SK-N-SH (cell line): ENCODE results near the gene IL2RG. TPM values are rescaled to one million over a fixed set of nuclear protein-coding genes. Genes with fewer than 3 reads are reported as not detected.

Experiments
- CTCF ChIA-PET: fragments of 300-600, 350-600 bp; formaldehyde crosslinking; extraction: SDS; loops from one replicate; lab custom pipeline; 2021; lab: Yijun Ruan, JAX
- POLR2A ChIA-PET: fragments of 350-600 bp; sonication (Branson Sonifier 250); formaldehyde crosslinking; extraction: SDS; loops from one replicate; lab custom pipeline; 2020; ENCODE audit warnings: antibody characterized with exemption, inconsistent platforms; lab: Yijun Ruan, JAX
- DNase-seq: peaks from one replicate; pipeline ENCODE4 v3.0.0; 2012
- H2AFZ ChIP-seq: fragments of 200-600 bp; sonication (generic); 2 replicates; pipeline ENCODE4 v1.8.1; 2016; ENCODE audit warnings: antibody characterized with exemption, mild to moderate bottlenecking, low read depth
- H3F3A ChIP-seq: fragments of 200-600 bp; sonication (generic); replicated peaks from 2 replicates; pipeline ENCODE3; 2016; ENCODE audit warnings: antibody characterized with exemption, mild to moderate bottlenecking; ENCODE audit not compliant: insufficient read depth
- H3K27ac ChIP-seq, 2 experiments: fragments of 200-500 bp in 1 of 2; fragments of 200-600 bp in 1 of 2; sonication (Bioruptor generic) in 1 of 2; sonication (generic), shearing (Covaris generic) in 1 of 2; 2 replicates each; pipeline versions ENCODE4 v1.5.1 to v1.6.1; 2014 to 2016; ENCODE audit warnings: low read depth in 2 of 2, inconsistent platforms in 1 of 2, low read length in 1 of 2, mild to moderate bottlenecking in 1 of 2, mixed read lengths in 1 of 2
- H3K27me3 ChIP-seq: fragments of 200-600 bp; sonication (generic), shearing (Covaris generic); 2 replicates; pipeline ENCODE4 v1.6.1; 2016; ENCODE audit warnings: mixed run types; ENCODE audit not compliant: insufficient read depth
- H3K36me3 ChIP-seq, 2 experiments: fragments of 200-500 bp in 1 of 2; fragments of 200-600 bp in 1 of 2; sonication (Bioruptor generic) in 1 of 2; sonication (generic) in 1 of 2; replicated peaks in 1 of 2; 2 replicates each; pipeline versions ENCODE3 to v1.5.1; 2014 to 2016; ENCODE audit warnings: low read length in 1 of 2, mild to moderate bottlenecking in 1 of 2; ENCODE audit not compliant: insufficient read depth in 2 of 2, control insufficient read depth in 1 of 2
- H3K4me1 ChIP-seq, 2 experiments: fragments of 200-500 bp in 1 of 2; fragments of 200-600 bp in 1 of 2; sonication (Bioruptor generic) in 1 of 2; sonication (generic), shearing (Covaris generic) in 1 of 2; 2 replicates each; pipeline versions ENCODE4 v1.5.1 to v1.6.1; 2014 to 2016; ENCODE audit warnings: low read depth in 1 of 2, low read length in 1 of 2, mixed run types in 1 of 2; ENCODE audit not compliant: insufficient read depth in 2 of 2, control insufficient read depth in 1 of 2
- H3K4me2 ChIP-seq: fragments of 200-600 bp; sonication (generic), shearing (Covaris generic); 2 replicates; pipeline ENCODE4 v1.6.1; 2017; ENCODE audit warnings: mixed run types
- H3K4me3 ChIP-seq, 2 experiments: fragments of 200-500 bp in 1 of 2; fragments of 200-600 bp in 1 of 2; sonication (Bioruptor generic) in 1 of 2; sonication (generic), shearing (Covaris generic) in 1 of 2; 2 replicates each; pipeline versions ENCODE4 v1.5.1 to v1.8.1; 2014 to 2016; ENCODE audit warnings: low read depth in 2 of 2, inconsistent platforms in 1 of 2, low read length in 1 of 2, mild to moderate bottlenecking in 1 of 2, mixed read lengths in 1 of 2, moderate library complexity in 1 of 2
- H3K79me2 ChIP-seq: fragments of 200-600 bp; sonication (generic); 2 replicates; pipeline ENCODE4 v1.8.1; 2017; ENCODE audit warnings: mild to moderate bottlenecking; ENCODE audit not compliant: insufficient read depth
- H3K9ac ChIP-seq: fragments of 200-600 bp; sonication (generic); 2 replicates; pipeline ENCODE4 v1.6.1; 2017; ENCODE audit warnings: mixed run types
- H3K9me2 ChIP-seq: fragments of 200-600 bp; sonication (generic); 2 replicates; pipeline ENCODE4 v1.6.1; 2017; ENCODE audit warnings: mixed run types
- H3K9me3 ChIP-seq: fragments of 200-600 bp; sonication (generic); 2 replicates; pipeline ENCODE4 v1.6.1; 2017; ENCODE audit warnings: mixed run types, mild to moderate bottlenecking, moderate library complexity
- H4K20me1 ChIP-seq: fragments of 200-600 bp; sonication (generic); 2 replicates; pipeline ENCODE4 v1.6.1; 2017; ENCODE audit warnings: mild to moderate bottlenecking, mixed run types; ENCODE audit not compliant: insufficient read depth
- EZH2phosphoT487 ChIP-seq: fragments of 200-600 bp; sonication (generic); IDR thresholded peaks from 2 replicates; pipeline ENCODE4 v1.6.1; 2017; ENCODE audit warnings: low read depth, mixed run types, mild to moderate bottlenecking, antibody characterized with exemption, moderate library complexity, borderline replicate concordance
- GABPA ChIP-seq: IDR thresholded peaks from 2 replicates; pipeline ENCODE4 v1.4.0; 2012; ENCODE audit warnings: low read depth, mild to moderate bottlenecking
- GATA2 ChIP-seq: sonication (generic); formaldehyde crosslinking; IDR thresholded peaks from 2 replicates; pipeline ENCODE4 v1.5.0; 2020; ENCODE audit warnings: mild to moderate bottlenecking, missing genetic modification reagents
- JUND ChIP-seq: IDR thresholded peaks from 2 replicates; pipeline ENCODE4 v1.4.0; 2012
- MEF2A ChIP-seq: IDR thresholded peaks from 2 replicates; pipeline ENCODE4 v1.4.0; 2012; ENCODE audit warnings: low read depth, borderline replicate concordance
- MXI1 ChIP-seq: IDR thresholded peaks from 2 replicates; pipeline ENCODE4 v1.6.1; 2012; ENCODE audit warnings: mild to moderate bottlenecking, low read depth, low read length, improper control_type of control experiment
- NFIC ChIP-seq: IDR thresholded peaks from 2 replicates; pipeline ENCODE4 v1.4.0; 2012; ENCODE audit warnings: borderline replicate concordance
- NRF1 ChIP-seq: IDR thresholded peaks from 2 replicates; pipeline ENCODE4 v1.6.1; 2012; ENCODE audit warnings: low read depth, mild to moderate bottlenecking, low read length
- RAD21 ChIP-seq: IDR thresholded peaks from 2 replicates; pipeline ENCODE4 v1.6.1; 2012; ENCODE audit warnings: mild to moderate bottlenecking, low read length
- RCOR1 ChIP-seq: fragments of 150-350 bp; IDR thresholded peaks from 2 replicates; pipeline ENCODE4 v1.6.1; 2017; ENCODE audit warnings: antibody characterized with exemption, low read length
- RFX5 ChIP-seq: IDR thresholded peaks from 2 replicates; pipeline ENCODE4 v1.6.1; 2012; ENCODE audit warnings: mild to moderate bottlenecking, improper control_type of control experiment, low read length
- RXRA ChIP-seq: IDR thresholded peaks from 2 replicates; pipeline ENCODE4 v1.4.0; 2012; ENCODE audit warnings: low read depth, mild to moderate bottlenecking, borderline replicate concordance
- SIN3A ChIP-seq: IDR thresholded peaks from 2 replicates; pipeline ENCODE4 v1.6.1; 2012; ENCODE audit warnings: low read depth, mild to moderate bottlenecking, low read length, moderate library complexity, borderline replicate concordance
- SMC3 ChIP-seq: IDR thresholded peaks from 2 replicates; pipeline ENCODE4 v1.6.1; 2012; ENCODE audit warnings: low read depth, low read length, improper control_type of control experiment
- TCF12 ChIP-seq: IDR thresholded peaks from 2 replicates; pipeline ENCODE4 v1.4.0; 2012
- YY1 ChIP-seq: IDR thresholded peaks from 2 replicates; pipeline ENCODE4 v1.4.0; 2012; ENCODE audit warnings: low read depth, mild to moderate bottlenecking
- WGBS: methylation state at CpG from one replicate; pipeline ENCODE4 v1.1.6; 2017; ENCODE audit warnings: low lambda C conversion rate; 5-methylcytosine and 5-hydroxymethylcytosine counted together
- polyA plus RNA-seq, 3 experiments: library from polyadenylated mRNA; depleted of rRNA; stranded (reverse); fragments of >200 nt; gene quantifications; 2 replicates each; pipeline ENCODE4 v1.2.3, GENCODE V29; 2012
- TF ChIP-seq, protein P1 (sequence below): IDR thresholded peaks from 2 replicates; pipeline ENCODE4 v1.4.0; 2012; ENCODE audit warnings: low read depth, borderline replicate concordance
- TF ChIP-seq, protein P2 (sequence below): fragments of 150-350 bp; IDR thresholded peaks from 2 replicates; pipeline ENCODE4 v1.6.1; 2017; ENCODE audit warnings: antibody characterized with exemption, low read length, low read depth, borderline replicate concordance
- TF ChIP-seq, protein P3 (sequence below): IDR thresholded peaks from 2 replicates; pipeline ENCODE4; 2012
- TF ChIP-seq, protein P4 (sequence below): IDR thresholded peaks from 2 replicates; pipeline ENCODE4 v1.4.0; 2012; ENCODE audit warnings: low read depth, borderline replicate concordance
- TF ChIP-seq, protein P5 (sequence below): fragments of 150-350 bp; IDR thresholded peaks from 2 replicates; pipeline ENCODE4 v1.6.1; 2016; ENCODE audit warnings: mild to moderate bottlenecking, low read depth, low read length

The IL2RG gene
- polyA plus RNA-seq, 1 of the 3 experiments (the other 2 are of a cell fraction): not detected

DNA sequence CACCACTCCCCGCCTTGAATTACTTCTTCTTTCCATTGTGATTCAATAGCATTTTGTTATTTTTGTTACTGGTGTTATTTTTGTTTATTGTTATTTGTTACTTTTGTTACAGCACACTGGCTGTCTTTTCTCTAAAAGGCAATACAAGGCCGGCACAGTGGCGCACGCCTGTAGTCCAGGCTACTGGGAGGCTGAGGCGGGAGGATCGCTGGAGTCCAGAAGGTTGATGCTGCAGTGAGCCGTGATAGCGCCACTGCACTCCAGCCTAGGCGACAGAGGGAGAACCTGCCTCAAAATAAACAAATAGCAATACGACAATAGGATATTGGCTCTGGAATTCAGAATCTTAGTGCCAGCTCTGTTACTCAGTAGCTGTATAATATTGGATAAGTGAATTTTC, 6.0 kb upstream of the IL2RG start:
- H3K4me3 ChIP-seq: no peak overlapping the region
- H4K20me1 ChIP-seq: no peaks in the 10 kb centered on the region
- H3K79me2 ChIP-seq: peaks cover 13% of the 10 kb centered on the region; the same call in 1 of the 2 replicates
- TF ChIP-seq TCF12: no peak
- TF ChIP-seq, protein P1, sequence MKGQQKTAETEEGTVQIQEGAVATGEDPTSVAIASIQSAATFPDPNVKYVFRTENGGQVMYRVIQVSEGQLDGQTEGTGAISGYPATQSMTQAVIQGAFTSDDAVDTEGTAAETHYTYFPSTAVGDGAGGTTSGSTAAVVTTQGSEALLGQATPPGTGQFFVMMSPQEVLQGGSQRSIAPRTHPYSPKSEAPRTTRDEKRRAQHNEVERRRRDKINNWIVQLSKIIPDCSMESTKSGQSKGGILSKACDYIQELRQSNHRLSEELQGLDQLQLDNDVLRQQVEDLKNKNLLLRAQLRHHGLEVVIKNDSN: no peak
- no peak overlapping the region for H3K4me2 ChIP-seq
- H3F3A ChIP-seq: no peaks in the 10 kb centered on the region
- CTCF ChIA-PET: interaction anchor here (0.8 to 4.9 kb wide), 3 partner anchors 12 to 146 kb away, joined by 3 to 27 read pairs (median 3); partner anchors contain the start of gene FOXO4
- H3K9me3 ChIP-seq: no peaks in the 10 kb centered on the region
- no peaks in the 10 kb centered on the region for H3K9me2 ChIP-seq
- H3K27ac ChIP-seq: no peak overlapping the region
- H3K4me1 ChIP-seq: peaks cover 0 to 8% of the 10 kb centered on the region in 2 experiments; a peak in 1 of 4 replicates
- no peaks in the 10 kb centered on the region; the same call in 1 of the 2 replicates for H3K27me3 ChIP-seq
- H3K36me3 ChIP-seq: peaks cover 9 to 21% of the 10 kb centered on the region in 2 experiments
- no peak overlapping the region for H3K9ac ChIP-seq
- POLR2A ChIA-PET: interaction anchor here (2.0 kb wide), 1 partner anchor 15 kb away, joined by 8 read pairs; no protein-coding TSS in a partner anchor
- WGBS: 57% methylated on average over 10 of the region's 10 CpGs
- DNase-seq: no peak
- H2AFZ ChIP-seq: peak overlapping the region; percentile 98; the same call in 1 of the 2 replicates

DNA sequence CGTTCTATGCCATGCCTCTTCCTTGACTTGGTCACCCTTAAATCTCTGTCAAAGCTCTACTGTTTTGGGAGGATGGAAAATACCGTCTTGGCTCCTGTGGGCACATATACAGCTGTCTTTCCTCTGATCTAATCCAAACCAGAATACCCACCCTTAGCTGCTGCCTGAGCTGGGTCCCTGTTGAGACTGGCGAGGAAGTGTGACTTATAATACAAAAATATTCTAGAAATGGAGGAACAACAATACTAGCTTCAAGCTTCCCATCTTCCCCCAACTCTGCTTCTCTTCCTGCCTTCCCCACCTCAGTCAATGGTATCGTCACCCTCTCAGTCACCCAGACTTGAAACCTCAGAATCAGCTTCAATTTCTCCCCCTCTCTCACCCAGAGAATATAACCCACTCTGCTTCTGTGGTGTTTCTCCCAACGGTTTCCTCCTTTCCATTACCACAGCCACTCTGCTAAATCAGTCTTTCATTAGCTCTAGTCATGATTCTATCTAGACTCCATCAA, 599 bp upstream of the IL2RG start:
- Histone ChIP-seq H3K9me3 (no peaks in the 10 kb centered on the region), H3F3A (no peaks in the 10 kb centered on the region), H3K4me2 (no peak overlapping the region), H4K20me1 (no peaks in the 10 kb centered on the region), H3K79me2 (no peaks in the 10 kb centered on the region), H3K9me2 (no peaks in the 10 kb centered on the region), H2AFZ (0 out of 2 replicates have a peak overlapping the region, but pooled peaks have one; percentile 35), H3K27me3 (no peaks in the 10 kb centered on the region; the same call in 1 of the 2 replicates), H3K4me1 (peaks cover 0 to 4% of the 10 kb centered on the region in 2 experiments; a peak in 1 of 4 replicates), H3K4me3 (no peak overlapping the region), H3K27ac (no peak overlapping the region), H3K9ac (no peak overlapping the region), H3K36me3 (no peaks in the 10 kb centered on the region)
- no peak for DNase-seq
- POLR2A ChIA-PET: interaction anchor here (1.4 kb wide), 1 partner anchor 9 kb away, joined by 5 read pairs; no protein-coding TSS in a partner anchor
- TF ChIP-seq SMC3: no peak
- TF ChIP-seq MEF2A: no peak
- no peak for TF ChIP-seq YY1
- TF ChIP-seq SIN3A: no peak
- TF ChIP-seq RXRA: no peak
- no peak for TF ChIP-seq MXI1
- no peak for TF ChIP-seq RAD21
- TF ChIP-seq, protein P2, sequence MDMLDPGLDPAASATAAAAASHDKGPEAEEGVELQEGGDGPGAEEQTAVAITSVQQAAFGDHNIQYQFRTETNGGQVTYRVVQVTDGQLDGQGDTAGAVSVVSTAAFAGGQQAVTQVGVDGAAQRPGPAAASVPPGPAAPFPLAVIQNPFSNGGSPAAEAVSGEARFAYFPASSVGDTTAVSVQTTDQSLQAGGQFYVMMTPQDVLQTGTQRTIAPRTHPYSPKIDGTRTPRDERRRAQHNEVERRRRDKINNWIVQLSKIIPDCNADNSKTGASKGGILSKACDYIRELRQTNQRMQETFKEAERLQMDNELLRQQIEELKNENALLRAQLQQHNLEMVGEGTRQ: no peak
- TF ChIP-seq NFIC: no peak
- TF ChIP-seq, protein P3, sequence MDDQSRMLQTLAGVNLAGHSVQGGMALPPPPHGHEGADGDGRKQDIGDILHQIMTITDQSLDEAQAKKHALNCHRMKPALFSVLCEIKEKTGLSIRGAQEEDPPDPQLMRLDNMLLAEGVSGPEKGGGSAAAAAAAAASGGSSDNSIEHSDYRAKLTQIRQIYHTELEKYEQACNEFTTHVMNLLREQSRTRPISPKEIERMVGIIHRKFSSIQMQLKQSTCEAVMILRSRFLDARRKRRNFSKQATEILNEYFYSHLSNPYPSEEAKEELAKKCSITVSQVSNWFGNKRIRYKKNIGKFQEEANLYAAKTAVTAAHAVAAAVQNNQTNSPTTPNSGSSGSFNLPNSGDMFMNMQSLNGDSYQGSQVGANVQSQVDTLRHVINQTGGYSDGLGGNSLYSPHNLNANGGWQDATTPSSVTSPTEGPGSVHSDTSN: no peak
- TF ChIP-seq RFX5: no peak
- TF ChIP-seq, protein P4, sequence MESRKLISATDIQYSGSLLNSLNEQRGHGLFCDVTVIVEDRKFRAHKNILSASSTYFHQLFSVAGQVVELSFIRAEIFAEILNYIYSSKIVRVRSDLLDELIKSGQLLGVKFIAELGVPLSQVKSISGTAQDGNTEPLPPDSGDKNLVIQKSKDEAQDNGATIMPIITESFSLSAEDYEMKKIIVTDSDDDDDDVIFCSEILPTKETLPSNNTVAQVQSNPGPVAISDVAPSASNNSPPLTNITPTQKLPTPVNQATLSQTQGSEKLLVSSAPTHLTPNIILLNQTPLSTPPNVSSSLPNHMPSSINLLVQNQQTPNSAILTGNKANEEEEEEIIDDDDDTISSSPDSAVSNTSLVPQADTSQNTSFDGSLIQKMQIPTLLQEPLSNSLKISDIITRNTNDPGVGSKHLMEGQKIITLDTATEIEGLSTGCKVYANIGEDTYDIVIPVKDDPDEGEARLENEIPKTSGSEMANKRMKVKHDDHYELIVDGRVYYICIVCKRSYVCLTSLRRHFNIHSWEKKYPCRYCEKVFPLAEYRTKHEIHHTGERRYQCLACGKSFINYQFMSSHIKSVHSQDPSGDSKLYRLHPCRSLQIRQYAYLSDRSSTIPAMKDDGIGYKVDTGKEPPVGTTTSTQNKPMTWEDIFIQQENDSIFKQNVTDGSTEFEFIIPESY: no peak
- TF ChIP-seq GATA2 (CRISPR knock-in tag): no peak
- TF ChIP-seq JUND: no peak
- no peak for TF ChIP-seq EZH2phosphoT487
- TF ChIP-seq NRF1: no peak
- TF ChIP-seq, protein P5, sequence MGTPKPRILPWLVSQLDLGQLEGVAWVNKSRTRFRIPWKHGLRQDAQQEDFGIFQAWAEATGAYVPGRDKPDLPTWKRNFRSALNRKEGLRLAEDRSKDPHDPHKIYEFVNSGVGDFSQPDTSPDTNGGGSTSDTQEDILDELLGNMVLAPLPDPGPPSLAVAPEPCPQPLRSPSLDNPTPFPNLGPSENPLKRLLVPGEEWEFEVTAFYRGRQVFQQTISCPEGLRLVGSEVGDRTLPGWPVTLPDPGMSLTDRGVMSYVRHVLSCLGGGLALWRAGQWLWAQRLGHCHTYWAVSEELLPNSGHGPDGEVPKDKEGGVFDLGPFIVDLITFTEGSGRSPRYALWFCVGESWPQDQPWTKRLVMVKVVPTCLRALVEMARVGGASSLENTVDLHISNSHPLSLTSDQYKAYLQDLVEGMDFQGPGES: no peak
- TF ChIP-seq RCOR1: no peak
- no peak for TF ChIP-seq GABPA
- WGBS: 34% methylated on average over 5 of the region's 5 CpGs
- CTCF ChIA-PET: interaction anchor here (1.1 to 1.2 kb wide), 3 partner anchors 10 to 18 kb away, joined by 4 to 5 read pairs (median 4); no protein-coding TSS in a partner anchor
